Thoracic aorta (tissue), 2 donors: ENCODE measurements around the gene COX20. TPM values are rescaled to one million over a fixed set of nuclear protein-coding genes. Genes with fewer than 3 reads are reported as not detected.
"Not testable (repeated sequence)": the region's sequence is repeated elsewhere in the genome, so short reads cannot be mapped to it uniquely, and the experiment has no call there.

ENCODE experiments used
- ATAC-seq: fragments of 150-250 bp; one replicate; pipeline ENCODE4 v1.8.0; 2017; ENCODE audit warnings: low read depth; ENCODE audit not compliant: insufficient number of reproducible peaks, low FRiP score
- DNase-seq: peaks from one replicate; pipeline ENCODE4 v3.0.0-alpha.2; 2020; ENCODE audit warnings: low spot score
- H3K27ac ChIP-seq, 2 donors: fragments of 200-600 bp; sonication (generic); 1 replicate in 1 of 2; 2 replicates in 1 of 2; pipeline ENCODE4 v1.5.1; 2016; ENCODE audit warnings: mild to moderate bottlenecking in 2 of 2, moderate library complexity in 2 of 2
- H3K27me3 ChIP-seq: fragments of 200-600 bp; sonication (generic); replicated peaks from 2 replicates; pipeline ENCODE4 v1.6.0; 2016; ENCODE audit warnings: mild to moderate bottlenecking; ENCODE audit not compliant: insufficient read depth
- H3K36me3 ChIP-seq: fragments of 200-600 bp; sonication (generic); one replicate; pipeline ENCODE4 v1.5.1; 2016
- H3K4me1 ChIP-seq, 2 donors: fragments of 200-600 bp; sonication (generic); 1 replicate in 1 of 2; 2 replicates in 1 of 2; pipeline versions ENCODE4 v1.5.1 to v1.6.0; 2016; ENCODE audit warnings: low read depth in 2 of 2, mild to moderate bottlenecking in 1 of 2; ENCODE audit not compliant: control insufficient read depth in 1 of 2
- H3K4me3 ChIP-seq: fragments of 200-600 bp; sonication (generic); 2 replicates; pipeline ENCODE4 v1.5.1; 2016; ENCODE audit warnings: mild to moderate bottlenecking
- H3K9me3 ChIP-seq: fragments of 200-600 bp; sonication (generic); 2 replicates; pipeline ENCODE4 v1.5.1; 2016
- CTCF ChIP-seq: fragments of 200-600 bp; sonication (generic); IDR thresholded peaks from one replicate; pipeline ENCODE4 v1.5.1; 2019; ENCODE audit warnings: antibody characterized with exemption
- total RNA-seq, 2 donors: library from RNA; depleted of rRNA; stranded (reverse); fragments of >200 nt; gene quantifications; one replicate each; pipeline versions ENCODE4 v1.1.0 to v1.2.3, GENCODE V29; 2016

COX20 gene
- total RNA-seq, 2 donors from 2014 or later = 10.8 to 38.0 TPM

- DNase-seq = no peak
- Histone ChIP-seq H3K27ac (no peak overlapping the region), H3K4me3 (no peak overlapping the region), H3K9me3 (no peaks in the 10 kb centered on the region), H3K4me1 (no peaks in the 10 kb centered on the region), H3K36me3 (no peaks in the 10 kb centered on the region), H3K27me3 (no peaks in the 10 kb centered on the region)
- TF ChIP-seq CTCF = no peak
- ATAC-seq = no peak
Observed at GRCh38 chr1:244792188-244792850, 43.1 kb upstream of the COX20 start.

- Histone ChIP-seq H3K27ac (no peak overlapping the region), H3K27me3 (no peaks in the 10 kb centered on the region), H3K4me1 (no peaks in the 10 kb centered on the region), H3K4me3 (no peak overlapping the region), H3K36me3 (no peaks in the 10 kb centered on the region), H3K9me3 (no peaks in the 10 kb centered on the region)
- TF ChIP-seq CTCF = no peak
- DNase-seq (no peak), ATAC-seq (no peak)
Observed at GRCh38 chr1:244794071-244794470, 41.4 kb upstream of the COX20 start.

GRCh38 chr1:244794516-244794915 is 40.9 kb upstream of the COX20 start:
- DNase-seq, H3K36me3 ChIP-seq, H3K4me1 ChIP-seq, H3K4me3 ChIP-seq, H3K27ac ChIP-seq, H3K9me3 ChIP-seq, ATAC-seq, H3K27me3 ChIP-seq: not testable (repeated sequence)

- Histone ChIP-seq H3K27ac (no peak overlapping the region), H3K9me3 (no peaks in the 10 kb centered on the region), H3K4me1 (no peaks in the 10 kb centered on the region), H3K27me3 (no peaks in the 10 kb centered on the region), H3K4me3 (no peak overlapping the region), H3K36me3 (no peaks in the 10 kb centered on the region)
- ATAC-seq (no peak), DNase-seq (peak; percentile 25)
- TF ChIP-seq CTCF = peak; percentile 88
Observed at GRCh38 chr1:244796719-244797406, 38.6 kb upstream of the COX20 start.

- ATAC-seq = no peak
- Histone ChIP-seq H3K9me3 (no peaks in the 10 kb centered on the region), H3K27me3 (no peaks in the 10 kb centered on the region), H3K4me3 (no peak overlapping the region), H3K27ac (no peak overlapping the region), H3K4me1 (no peaks in the 10 kb centered on the region), H3K36me3 (no peaks in the 10 kb centered on the region)
- TF ChIP-seq CTCF = no peak
- DNase-seq = no peak
Observed at GRCh38 chr1:244800821-244801220, 34.6 kb upstream of the COX20 start.
